Measurements from ENCODE around the gene AQP2.

AQP2 gene

DNA sequence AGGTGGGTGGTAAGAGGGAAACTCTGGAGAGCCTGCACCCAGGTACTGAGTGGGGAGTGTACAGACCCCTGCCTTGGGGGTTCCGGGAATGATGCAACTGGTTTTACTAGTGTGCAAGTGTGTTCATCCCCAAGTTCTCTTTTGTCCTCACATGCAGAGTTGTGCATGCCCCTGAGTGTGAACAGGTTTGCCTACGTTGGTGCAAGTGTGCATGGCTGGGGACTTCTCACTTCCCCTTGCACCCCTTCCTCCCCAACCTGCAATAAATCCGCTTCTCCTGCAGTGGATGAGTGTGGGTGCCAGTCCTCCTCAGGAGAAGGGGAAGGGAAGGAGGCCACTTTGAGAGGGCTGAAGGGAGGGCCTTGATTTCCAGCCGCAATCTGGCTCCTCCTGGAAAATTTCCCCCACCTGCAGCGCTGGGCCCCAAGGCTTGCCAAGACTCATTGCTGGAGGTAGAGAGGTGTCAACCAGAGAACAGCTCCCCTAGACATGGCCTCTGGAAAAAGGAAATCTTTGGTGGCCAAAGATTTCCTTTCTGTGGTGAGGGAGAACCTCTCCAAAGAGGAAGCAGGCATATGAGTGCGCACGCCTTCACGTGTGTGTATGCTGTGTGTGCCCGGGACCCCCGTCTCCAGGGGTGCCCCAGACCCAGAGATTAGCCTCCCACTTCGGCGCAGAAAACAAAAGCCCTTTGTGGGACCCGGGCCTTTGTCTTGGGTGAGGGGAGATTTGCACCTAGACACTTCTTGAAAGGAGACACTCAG lies 5.5 kb downstream of the AQP2 start:
- Mint-ChIP-seq H3K36me3 (no peaks in the 10 kb centered on the region), H3K27ac (no peak overlapping the region), H3K27me3 (peaks cover 53% of the 10 kb centered on the region), H3K4me3 (no peak overlapping the region), H3K4me1 (peaks cover 7% of the 10 kb centered on the region), H3K9me3 (no peaks in the 10 kb centered on the region)

DNA sequence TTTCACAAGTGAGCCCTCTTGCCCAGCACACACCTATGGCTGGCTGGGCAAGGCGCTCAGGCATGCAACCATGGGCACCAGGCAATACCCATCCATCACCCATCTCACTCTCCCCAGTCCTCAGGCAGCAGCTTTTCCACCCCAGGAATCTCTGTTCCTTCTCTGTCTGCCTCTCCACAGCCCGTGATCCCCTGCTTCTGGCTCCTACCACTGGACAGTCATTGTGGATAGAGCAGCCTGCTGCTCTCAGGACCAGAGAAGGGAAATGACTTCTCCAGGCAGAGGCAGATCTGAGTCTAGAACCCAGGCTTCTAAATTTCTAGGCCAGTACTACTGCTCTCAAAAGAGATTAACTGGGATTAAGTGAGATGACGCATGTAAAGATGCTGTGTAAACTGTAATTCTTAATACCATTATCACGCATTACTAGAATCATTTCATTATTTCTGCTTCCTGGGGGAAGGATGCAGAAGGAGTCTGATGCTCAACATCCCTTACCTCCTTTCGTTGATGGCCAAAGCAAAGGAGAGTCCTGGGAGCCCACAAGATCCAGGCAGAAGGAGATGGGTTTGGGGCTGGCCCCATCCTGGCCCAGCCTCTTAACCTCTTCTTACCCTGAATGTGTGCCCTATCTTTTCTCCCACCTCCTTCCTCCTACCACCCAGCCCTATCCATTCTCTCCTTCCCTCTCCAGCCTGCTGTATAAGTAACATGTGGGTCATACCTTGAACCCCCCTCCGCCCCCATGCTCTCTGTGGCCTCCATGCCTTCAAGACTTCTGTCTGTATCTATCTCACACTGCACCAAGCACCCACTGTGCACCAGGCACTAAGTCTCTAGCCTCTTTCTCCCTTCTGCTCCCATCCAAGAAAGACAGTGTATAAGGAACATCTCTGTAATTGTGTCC lies 6.4 kb downstream of the AQP2 start:
- Mint-ChIP-seq H3K9me3 (no peaks in the 10 kb centered on the region), H3K4me1 (peaks cover 7% of the 10 kb centered on the region), H3K4me3 (no peak overlapping the region), H3K27me3 (peaks cover 53% of the 10 kb centered on the region), H3K36me3 (no peaks in the 10 kb centered on the region), H3K27ac (no peak overlapping the region)

DNA sequence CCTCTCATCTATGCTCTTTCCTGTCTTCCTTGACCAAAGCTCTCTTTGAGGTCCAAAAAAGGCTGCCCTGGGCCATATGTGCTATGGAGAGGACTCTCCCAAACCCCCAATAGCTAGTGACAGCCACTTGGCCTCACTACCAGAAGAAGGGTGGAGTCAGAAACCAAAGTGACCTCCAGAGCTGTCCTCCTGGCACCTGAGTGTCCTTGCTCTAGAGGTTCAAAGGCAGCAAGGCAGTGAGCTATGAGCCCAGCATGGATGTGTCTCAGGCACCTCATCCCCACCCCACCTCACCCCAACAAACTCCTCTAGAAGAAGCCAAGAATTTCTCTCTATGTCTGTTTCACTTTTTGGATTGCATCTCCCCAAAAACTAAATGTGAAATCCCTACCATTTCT lies 7.0 kb downstream of the AQP2 start:
- H3K9me3 Mint-ChIP-seq = no peaks in the 10 kb centered on the region
- H3K4me3 Mint-ChIP-seq = no peak overlapping the region
- peaks cover 7% of the 10 kb centered on the region for H3K4me1 Mint-ChIP-seq
- H3K27me3 Mint-ChIP-seq = peaks cover 54% of the 10 kb centered on the region
- H3K27ac Mint-ChIP-seq = no peak overlapping the region
- no peaks in the 10 kb centered on the region for H3K36me3 Mint-ChIP-seq

DNA sequence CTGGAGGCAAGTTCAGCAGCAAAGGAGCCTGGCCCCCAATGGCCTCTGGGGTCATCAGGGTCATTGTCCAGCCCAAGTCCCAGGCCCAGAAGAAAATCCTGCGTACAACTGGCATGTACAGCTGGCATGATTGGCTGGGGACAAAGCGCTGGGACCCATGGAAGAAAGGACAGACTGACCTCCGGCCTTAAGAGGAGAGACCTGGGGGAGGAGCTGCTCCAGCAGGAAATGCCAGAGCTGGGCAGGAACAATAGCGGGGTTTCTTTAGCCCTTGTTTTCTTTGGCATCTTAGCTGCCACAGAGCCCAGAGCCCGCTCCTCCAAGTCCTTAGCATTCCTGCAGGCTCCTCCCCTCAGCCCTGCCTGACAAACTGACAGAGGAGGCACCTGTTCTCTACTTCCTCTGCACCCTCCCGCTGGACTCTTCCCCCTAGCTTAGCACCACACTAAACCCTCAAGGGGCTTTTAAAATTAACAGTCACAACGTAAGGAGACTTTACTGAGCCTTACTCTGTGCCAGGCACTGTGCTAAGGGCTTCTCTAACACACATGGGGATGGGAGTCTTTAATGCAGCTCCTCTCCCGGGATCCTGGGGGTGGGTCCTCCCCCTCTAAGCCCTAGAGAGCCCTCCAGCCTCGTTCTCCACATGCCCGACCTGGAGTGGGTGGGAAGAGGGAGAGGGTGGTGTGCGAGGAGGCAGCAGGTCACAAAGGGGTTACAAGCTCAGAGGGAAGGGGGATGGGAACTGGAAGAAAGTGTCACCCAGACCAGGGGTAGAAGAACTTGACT lies 9.3 kb downstream of the AQP2 start:
- Mint-ChIP-seq H3K4me1 (peaks cover 7% of the 10 kb centered on the region), H3K27ac (no peak overlapping the region), H3K9me3 (no peaks in the 10 kb centered on the region), H3K27me3 (peaks cover 53% of the 10 kb centered on the region), H3K36me3 (no peaks in the 10 kb centered on the region), H3K4me3 (peak overlapping the region; percentile 70)

DNA sequence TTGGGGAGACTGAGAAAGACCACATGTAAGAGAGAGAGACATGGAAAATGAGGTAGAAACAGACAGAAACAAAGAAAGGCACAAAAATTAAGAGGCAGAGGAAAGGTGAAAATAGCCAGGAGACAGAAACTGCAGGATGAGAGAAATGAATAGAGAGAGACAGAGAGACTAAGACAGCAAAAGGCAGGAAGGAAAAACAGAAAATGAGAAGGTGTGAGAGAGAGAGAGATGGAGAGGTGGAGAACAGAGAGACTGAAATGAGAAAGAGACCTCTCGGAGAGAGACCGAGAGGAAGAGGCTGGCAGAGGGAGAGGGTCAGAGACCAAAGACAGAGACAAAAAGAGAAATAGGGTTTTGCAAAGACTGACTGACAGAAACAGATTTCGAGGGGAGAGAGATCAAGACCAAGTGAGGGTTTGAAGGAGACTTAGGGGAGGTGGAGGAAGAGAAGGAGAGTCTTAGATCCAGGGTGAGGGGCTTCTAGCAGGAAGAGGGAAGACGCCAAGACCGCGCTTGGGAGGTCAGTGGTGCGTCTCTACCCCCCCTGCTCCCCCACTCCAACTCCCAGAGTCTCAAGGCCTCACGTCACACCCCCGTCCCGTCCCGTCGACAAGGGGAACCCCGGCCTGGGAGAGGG lies 10.1 kb downstream of the AQP2 start:
- Mint-ChIP-seq H3K4me1 (peaks cover 7% of the 10 kb centered on the region), H3K4me3 (peak overlapping the region; percentile 70), H3K27me3 (peaks cover 53% of the 10 kb centered on the region), H3K27ac (no peak overlapping the region), H3K9me3 (no peaks in the 10 kb centered on the region), H3K36me3 (no peaks in the 10 kb centered on the region)

DNA sequence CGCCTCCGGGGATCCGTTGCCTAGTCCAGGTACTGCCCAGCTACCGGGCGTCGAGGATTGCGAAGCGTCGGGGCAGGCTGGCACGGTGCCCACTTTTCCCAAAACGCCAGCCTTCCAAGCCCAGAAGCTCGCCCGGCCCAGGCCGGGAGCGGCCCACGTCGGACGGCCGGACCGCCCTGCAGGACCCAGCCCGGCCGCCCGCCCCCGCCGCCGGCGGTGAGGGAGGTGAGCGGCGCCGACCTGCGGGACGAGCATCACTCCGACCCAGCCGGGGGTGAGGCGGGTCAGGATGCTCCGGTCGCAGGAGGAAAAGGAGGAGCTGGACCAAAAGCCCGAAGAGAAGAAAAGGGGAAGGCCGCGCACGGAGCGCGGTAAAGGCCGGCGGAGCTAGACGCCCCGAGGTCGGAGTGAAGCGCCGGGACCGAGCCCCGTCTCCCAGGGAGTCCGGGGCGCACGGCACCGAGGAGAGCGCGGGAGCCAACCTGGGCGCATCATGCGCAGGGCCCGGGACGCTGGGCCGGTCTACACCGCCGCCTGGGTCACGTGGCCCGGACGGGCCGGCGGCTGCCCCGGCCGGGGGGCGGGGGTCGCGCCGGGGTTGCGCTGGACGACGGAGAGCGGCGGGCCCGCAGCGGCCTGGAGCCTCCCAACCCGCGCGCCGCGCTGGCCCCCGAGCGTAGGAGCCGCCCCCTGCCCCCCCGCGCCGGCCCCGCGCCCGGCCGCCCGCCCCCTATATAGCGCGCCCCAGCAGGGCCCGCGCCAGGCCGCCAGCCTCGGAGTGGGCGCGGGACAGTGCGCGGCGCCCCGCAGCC lies 10.8 kb downstream of the AQP2 start, which contains the start of gene AQP5:
Gene AQP5 (plus strand): TSS at position 762 of the 812 bp plus-strand sequence. CDS start 146 bp downstream, outside the sequence.
- Mint-ChIP-seq H3K4me1 (peaks cover 7% of the 10 kb centered on the region), H3K27me3 (peaks cover 52% of the 10 kb centered on the region), H3K36me3 (no peaks in the 10 kb centered on the region), H3K27ac (no peak within 1 kb of the TSS), H3K9me3 (no peaks in the 10 kb centered on the region), H3K4me3 (peak within 1 kb of the TSS; percentile 70)

DNA sequence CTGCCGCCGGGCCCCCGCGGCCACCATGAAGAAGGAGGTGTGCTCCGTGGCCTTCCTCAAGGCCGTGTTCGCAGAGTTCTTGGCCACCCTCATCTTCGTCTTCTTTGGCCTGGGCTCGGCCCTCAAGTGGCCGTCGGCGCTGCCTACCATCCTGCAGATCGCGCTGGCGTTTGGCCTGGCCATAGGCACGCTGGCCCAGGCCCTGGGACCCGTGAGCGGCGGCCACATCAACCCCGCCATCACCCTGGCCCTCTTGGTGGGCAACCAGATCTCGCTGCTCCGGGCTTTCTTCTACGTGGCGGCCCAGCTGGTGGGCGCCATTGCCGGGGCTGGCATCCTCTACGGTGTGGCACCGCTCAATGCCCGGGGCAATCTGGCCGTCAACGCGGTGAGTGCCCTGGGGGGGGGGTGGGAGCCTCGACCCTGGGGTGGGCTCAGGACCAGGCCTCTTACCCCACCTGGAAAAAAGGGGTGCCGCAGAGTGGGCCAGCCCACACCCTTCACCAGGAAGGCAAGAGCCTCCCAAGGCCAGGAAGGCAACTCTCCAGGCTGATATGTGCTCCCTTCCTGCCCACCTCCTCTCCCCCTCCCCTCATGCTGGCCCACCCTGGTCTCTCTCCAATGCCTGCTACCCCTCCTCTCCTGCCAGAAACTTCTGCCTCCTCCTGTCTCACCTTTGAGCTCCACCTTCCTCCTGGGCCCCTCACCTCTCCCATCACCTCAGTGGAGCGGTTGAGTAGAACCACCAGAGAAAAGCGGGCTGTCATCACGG lies 11.6 kb downstream of the AQP2 start:
- Mint-ChIP-seq H3K36me3 (no peaks in the 10 kb centered on the region), H3K27me3 (peaks cover 47% of the 10 kb centered on the region), H3K27ac (no peak overlapping the region), H3K4me3 (no peak overlapping the region), H3K9me3 (no peaks in the 10 kb centered on the region), H3K4me1 (peaks cover 7% of the 10 kb centered on the region)

DNA sequence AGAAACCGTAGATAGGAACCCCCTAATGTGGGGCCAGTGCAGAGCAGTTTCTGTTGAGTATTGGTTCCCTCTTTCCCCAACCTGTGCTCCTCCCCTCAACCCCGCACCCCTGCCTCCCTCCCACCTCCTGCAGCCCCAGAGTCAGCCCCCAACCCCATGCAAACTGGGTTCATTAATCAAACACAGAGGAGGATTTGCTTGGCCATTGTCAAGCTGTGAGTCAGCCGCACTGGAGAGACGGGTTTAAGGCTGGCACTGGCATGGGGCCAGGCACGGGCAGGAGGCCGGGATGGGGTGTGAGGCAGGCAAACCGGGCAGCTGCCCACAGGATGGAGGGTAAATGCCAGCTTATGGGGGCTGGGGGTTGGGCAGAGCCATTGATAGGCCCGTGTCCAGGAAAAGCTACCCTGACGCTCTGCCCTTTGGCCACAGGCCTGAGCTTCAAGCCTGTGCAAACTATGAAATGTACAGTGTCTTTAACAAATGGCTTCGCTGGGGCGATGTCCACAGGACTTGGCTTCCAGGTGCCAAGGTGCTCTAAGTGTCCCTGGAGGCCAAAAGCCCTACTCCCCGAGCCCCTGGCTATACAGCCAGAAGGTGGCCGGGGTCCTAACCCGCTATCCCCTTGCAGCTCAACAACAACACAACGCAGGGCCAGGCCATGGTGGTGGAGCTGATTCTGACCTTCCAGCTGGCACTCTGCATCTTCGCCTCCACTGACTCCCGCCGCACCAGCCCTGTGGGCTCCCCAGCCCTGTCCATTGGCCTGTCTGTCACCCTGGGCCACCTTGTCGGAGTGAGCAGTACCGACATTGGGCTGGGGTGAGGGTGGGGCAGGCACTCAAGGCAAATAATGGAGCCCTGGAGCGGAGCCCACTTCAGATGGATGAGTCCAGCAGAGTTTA lies 12.6 kb downstream of the AQP2 start:
- peaks cover 7% of the 10 kb centered on the region for H3K4me1 Mint-ChIP-seq
- H3K4me3 Mint-ChIP-seq = no peak overlapping the region
- no peak overlapping the region for H3K27ac Mint-ChIP-seq
- no peaks in the 10 kb centered on the region for H3K36me3 Mint-ChIP-seq
- no peaks in the 10 kb centered on the region for H3K9me3 Mint-ChIP-seq
- peaks cover 39% of the 10 kb centered on the region for H3K27me3 Mint-ChIP-seq

DNA sequence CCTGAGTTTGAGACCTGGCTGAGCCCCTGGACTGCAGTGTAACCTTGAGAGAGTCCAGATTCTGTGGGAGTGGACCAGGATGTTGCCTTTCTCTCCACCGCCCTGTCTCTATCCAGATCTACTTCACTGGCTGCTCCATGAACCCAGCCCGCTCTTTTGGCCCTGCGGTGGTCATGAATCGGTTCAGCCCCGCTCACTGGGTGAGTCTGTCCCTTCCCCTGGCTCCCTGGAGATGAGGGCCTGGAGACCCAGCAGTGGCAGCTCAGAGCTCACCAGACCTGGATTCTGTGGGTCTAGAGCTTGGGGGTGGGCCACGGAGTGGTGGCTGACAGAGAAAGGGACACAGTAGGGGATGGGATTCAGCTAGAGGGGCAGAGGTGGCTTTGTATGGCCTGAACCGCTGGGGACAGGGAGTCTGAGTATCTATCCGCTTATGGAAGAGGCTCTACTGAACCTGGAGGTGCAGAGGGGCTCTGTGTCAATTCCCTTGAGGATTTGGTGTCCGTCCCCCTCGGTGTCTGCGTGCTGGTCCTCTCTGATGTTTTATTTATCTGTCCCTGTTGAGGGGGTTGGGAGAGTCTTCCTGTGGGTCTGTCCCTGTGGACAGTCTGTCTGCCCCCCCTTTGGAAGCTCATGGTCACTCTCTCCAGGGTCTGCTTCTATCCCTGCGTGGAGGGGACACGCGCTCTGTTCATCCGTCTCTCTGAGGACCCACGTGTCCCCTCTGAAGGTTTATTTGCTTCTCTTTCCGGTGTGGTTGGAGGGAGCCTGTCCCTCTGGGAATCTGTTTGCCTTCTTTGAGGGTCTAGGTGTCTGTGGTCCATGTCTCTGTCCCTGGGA lies 13.7 kb downstream of the AQP2 start:
- no peaks in the 10 kb centered on the region for H3K9me3 Mint-ChIP-seq
- H3K36me3 Mint-ChIP-seq = no peaks in the 10 kb centered on the region
- H3K27me3 Mint-ChIP-seq = peaks cover 29% of the 10 kb centered on the region
- H3K27ac Mint-ChIP-seq = no peak overlapping the region
- H3K4me3 Mint-ChIP-seq = no peak overlapping the region
- peaks cover 7% of the 10 kb centered on the region for H3K4me1 Mint-ChIP-seq

DNA sequence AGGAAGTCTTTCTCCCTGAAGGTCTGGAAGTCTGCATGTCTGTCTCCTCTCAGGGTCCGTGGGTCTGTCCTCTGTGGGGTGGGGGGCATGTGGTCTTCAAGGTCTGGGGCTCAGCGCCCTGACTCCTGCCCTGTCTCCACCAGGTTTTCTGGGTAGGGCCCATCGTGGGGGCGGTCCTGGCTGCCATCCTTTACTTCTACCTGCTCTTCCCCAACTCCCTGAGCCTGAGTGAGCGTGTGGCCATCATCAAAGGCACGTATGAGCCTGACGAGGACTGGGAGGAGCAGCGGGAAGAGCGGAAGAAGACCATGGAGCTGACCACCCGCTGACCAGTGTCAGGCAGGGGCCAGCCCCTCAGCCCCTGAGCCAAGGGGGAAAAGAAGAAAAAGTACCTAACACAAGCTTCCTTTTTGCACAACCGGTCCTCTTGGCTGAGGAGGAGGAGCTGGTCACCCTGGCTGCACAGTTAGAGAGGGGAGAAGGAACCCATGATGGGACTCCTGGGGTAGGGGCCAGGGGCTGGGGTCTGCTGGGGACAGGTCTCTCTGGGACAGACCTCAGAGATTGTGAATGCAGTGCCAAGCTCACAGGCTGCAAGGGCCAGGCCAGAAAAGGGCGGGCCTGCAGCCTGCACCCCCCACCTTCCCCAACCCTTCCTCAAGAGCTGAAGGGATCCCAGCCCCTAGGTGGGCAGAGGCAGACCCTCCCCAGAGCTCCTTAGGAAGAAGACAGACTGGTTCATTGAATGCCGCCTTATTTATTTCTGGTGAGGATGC lies 14.5 kb downstream of the AQP2 start:
- Mint-ChIP-seq H3K27me3 (peaks cover 23% of the 10 kb centered on the region), H3K27ac (no peak overlapping the region), H3K36me3 (no peaks in the 10 kb centered on the region), H3K4me3 (no peak overlapping the region), H3K4me1 (peaks cover 7% of the 10 kb centered on the region), H3K9me3 (no peaks in the 10 kb centered on the region)

DNA sequence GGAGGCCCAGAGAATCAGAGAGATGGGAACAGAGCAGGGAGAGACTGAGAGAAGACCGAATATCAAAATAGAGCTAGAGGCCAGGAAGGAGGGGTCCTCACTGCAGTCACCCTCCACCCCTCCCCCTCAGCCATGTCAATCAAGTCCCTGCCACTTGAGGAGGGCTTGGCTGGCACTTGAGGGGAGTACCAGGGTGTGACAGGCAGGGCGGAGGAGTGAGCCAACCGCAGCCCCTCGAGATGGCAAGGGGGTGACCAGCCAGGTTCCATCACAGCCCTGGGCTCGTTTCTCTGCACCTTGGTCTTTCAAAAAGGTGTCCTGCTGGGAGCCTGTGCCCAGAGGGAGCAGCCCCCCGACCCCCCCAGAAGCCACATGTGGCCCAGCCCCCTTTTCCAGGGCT lies 15.3 kb downstream of the AQP2 start:
- H3K27ac Mint-ChIP-seq = no peak overlapping the region
- H3K4me1 Mint-ChIP-seq = peaks cover under 1% of the 10 kb centered on the region
- H3K4me3 Mint-ChIP-seq = no peak overlapping the region
- H3K27me3 Mint-ChIP-seq = peaks cover 15% of the 10 kb centered on the region
- no peaks in the 10 kb centered on the region for H3K9me3 Mint-ChIP-seq
- no peaks in the 10 kb centered on the region for H3K36me3 Mint-ChIP-seq

DNA sequence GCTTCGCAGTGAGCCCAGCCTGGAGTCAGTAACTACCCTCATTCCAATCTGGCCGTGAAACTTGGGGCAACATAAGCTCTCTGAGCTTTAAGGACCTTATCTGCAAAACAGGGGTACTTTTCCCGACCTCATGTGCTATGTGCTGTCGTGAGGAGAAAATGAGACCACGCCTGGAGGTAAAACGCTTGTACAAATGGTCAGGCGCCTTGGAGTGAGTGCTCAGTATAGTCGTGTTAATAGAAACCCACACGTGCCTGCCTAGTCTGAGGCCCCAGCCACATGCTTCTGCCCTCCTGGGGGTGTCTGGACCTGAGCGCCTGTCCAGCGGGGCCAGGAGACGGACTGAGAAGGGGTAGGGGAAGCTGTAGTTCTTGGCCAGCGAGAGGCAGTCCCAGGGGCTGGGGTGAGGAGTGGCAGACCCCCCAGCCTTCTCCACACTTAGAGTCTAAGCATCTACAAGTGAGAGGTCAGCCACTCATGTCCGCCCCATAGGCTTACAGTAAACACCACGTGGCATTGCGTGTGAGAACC lies 16.0 kb downstream of the AQP2 start:
- Mint-ChIP-seq H3K9me3 (no peaks in the 10 kb centered on the region), H3K27ac (peak overlapping the region; percentile 63), H3K36me3 (no peaks in the 10 kb centered on the region), H3K27me3 (peaks cover 15% of the 10 kb centered on the region), H3K4me3 (no peak overlapping the region), H3K4me1 (no peaks in the 10 kb centered on the region)
